SK-N-MC (cell line): ENCODE results near the gene CAMSAP1.

ENCODE experiments used
- DNase-seq: peaks from one replicate; pipeline ENCODE4 v3.0.0-alpha.2; 2011; ENCODE audit warnings: low read depth, low spot score
- H3K27ac ChIP-seq: fragments of 200-600 bp; sonication (generic); 2 replicates; pipeline ENCODE4 v1.5.1; 2016; ENCODE audit warnings: mixed run types
- H3K36me3 ChIP-seq: fragments of 200-600 bp; sonication (generic); 2 replicates; pipeline ENCODE4 v1.6.1; 2017; ENCODE audit warnings: antibody characterized with exemption, low read length, mixed read lengths; ENCODE audit not compliant: insufficient read depth
- H3K4me3 ChIP-seq: fragments of 200-600 bp; sonication (generic); 2 replicates; pipeline ENCODE4 v1.5.1; 2016
- H3K9ac ChIP-seq: fragments of 200-600 bp; sonication (generic); 2 replicates; pipeline ENCODE4 v1.8.0; 2017; ENCODE audit warnings: mixed run types, mixed read lengths; ENCODE audit not compliant: insufficient read length
- H3K9me3 ChIP-seq: fragments of 200-600 bp; sonication (generic); 2 replicates; pipeline ENCODE4 v1.6.1; 2017; ENCODE audit warnings: low read depth, mild to moderate bottlenecking, antibody characterized with exemption, low read length, moderate library complexity, mixed read lengths
- EZH2 ChIP-seq: fragments of 200-600 bp; sonication (generic); IDR thresholded peaks from one replicate; pipeline ENCODE4 v1.6.1; 2017; ENCODE audit warnings: antibody characterized with exemption
- FOXP2 ChIP-seq: optimal IDR thresholded peaks from 2 replicates; pipeline ENCODE3; 2011; ENCODE audit warnings: mild to moderate bottlenecking, moderate library complexity; ENCODE audit not compliant: insufficient read depth; ENCODE audit errors: extremely low read length, control extremely low read depth
- POLR2AphosphoS5 ChIP-seq: IDR thresholded peaks from 2 replicates; pipeline ENCODE4 v1.6.1; 2012; ENCODE audit warnings: mild to moderate bottlenecking, low read depth, low read length, borderline replicate concordance

The CAMSAP1 gene

GRCh38 chr9:135759676-135760300, 147.6 kb downstream of the CAMSAP1 start:
- TF ChIP-seq FOXP2: no peak
- no peak for TF ChIP-seq EZH2
- no peak for TF ChIP-seq POLR2AphosphoS5
- no peak for DNase-seq

GRCh38 chr9:135758870-135759269, 148.5 kb downstream of the CAMSAP1 start:
- no peak for DNase-seq
- no peak overlapping the region for H3K27ac ChIP-seq
- no peak for TF ChIP-seq FOXP2
- TF ChIP-seq POLR2AphosphoS5: no peak
- TF ChIP-seq EZH2: no peak
- no peaks in the 10 kb centered on the region for H3K9me3 ChIP-seq
- H3K9ac ChIP-seq: no peak overlapping the region
- H3K4me3 ChIP-seq: no peak overlapping the region
- H3K36me3 ChIP-seq: no peaks in the 10 kb centered on the region

More at GRCh38 chr9:135759676-135760300, 147.6 kb downstream of the CAMSAP1 start:
- no peak overlapping the region for H3K27ac ChIP-seq
- H3K4me3 ChIP-seq: no peak overlapping the region
- H3K9me3 ChIP-seq: no peaks in the 10 kb centered on the region
- H3K36me3 ChIP-seq: no peaks in the 10 kb centered on the region
- no peak overlapping the region for H3K9ac ChIP-seq
